ENCODE results near the gene KCNJ3. TPM values are rescaled to one million over a fixed set of nuclear protein-coding genes. Genes with fewer than 3 reads are reported as not detected.

KCNJ3 gene
- total RNA-seq, 1 experiment from 2014 or later = 0.11 TPM

GRCh38 chr2:154882725-154883124, 184.2 kb downstream of the KCNJ3 start:
- no peak overlapping the region for H3K4ac ChIP-seq (ENCODE audit: low read depth, low read length)
- H3K79me1 ChIP-seq (ENCODE audit: insufficient read depth, low read depth, low read length, poor library complexity, severe bottlenecking) = no peaks in the 10 kb centered on the region
- no peak for DNase-seq
- no peak overlapping the region for H4K8ac ChIP-seq (replicated peaks; ENCODE audit: insufficient read length, low read depth, low read length)
- H3K23ac ChIP-seq (ENCODE audit: insufficient read length, low read depth, low read length) = no peak overlapping the region
- H4K5ac ChIP-seq (ENCODE audit: insufficient read length, low read depth, low read length) = no peak overlapping the region
- peaks cover 4 to 8% of the 10 kb centered on the region in 2 experiments; a peak in 3 of 5 replicates for H3K9me3 Mint-ChIP-seq
- no peaks in the 10 kb centered on the region for H3K79me2 ChIP-seq (ENCODE audit: insufficient read depth, low read length)
- H3K27ac ChIP-seq (ENCODE audit: insufficient read length, low read depth, low read length) = no peak overlapping the region
- H2BK20ac ChIP-seq (ENCODE audit: low read depth, low read length, poor library complexity, severe bottlenecking) = no peak overlapping the region
- no peaks in the 10 kb centered on the region; the same call in 1 of the 2 replicates for H3K27me3 Mint-ChIP-seq (ENCODE audit: low read depth)
- no peak overlapping the region for H3K4me3 Mint-ChIP-seq
- H3K9ac ChIP-seq (ENCODE audit: extremely low read depth, insufficient read length, low read length) = no peak overlapping the region
- H3K14ac ChIP-seq (ENCODE audit: insufficient read depth, low read length) = no peak overlapping the region
- no peak overlapping the region for H2BK12ac ChIP-seq (ENCODE audit: insufficient read length, low read depth, low read length)
- no peaks in the 10 kb centered on the region for H3K23me2 ChIP-seq (ENCODE audit: insufficient read length, low read depth, low read length, poor library complexity, severe bottlenecking)
- H4K91ac ChIP-seq (ENCODE audit: insufficient read length, low read depth, low read length) = no peak overlapping the region
- H2BK120ac ChIP-seq (ENCODE audit: low read depth, low read length, poor library complexity, severe bottlenecking) = no peak overlapping the region
- peaks cover 0 to 5% (median 2%) of the 10 kb centered on the region in 3 experiments; a peak in 2 of 7 replicates for H3K36me3 Mint-ChIP-seq (ENCODE audit: insufficient read depth in 1 of 3, low read depth in 3 of 3)
- H3K27ac Mint-ChIP-seq = no peak overlapping the region
- no peak overlapping the region for H2BK5ac ChIP-seq (ENCODE audit: insufficient read length, low read length)
- no peaks in the 10 kb centered on the region for H3K9me3 ChIP-seq (ENCODE audit: control insufficient read depth, low read depth, low read length)
- WGBS (ENCODE audit: extremely low coverage, insufficient read length, low lambda C conversion rate) = no CpG with 5 or more reads among the region's 3 CpGs
- H3K4me1 Mint-ChIP-seq = no peaks in the 10 kb centered on the region
- H2AK5ac ChIP-seq (ENCODE audit: insufficient read length, low read length) = no peak overlapping the region
- TF ChIP-seq CTCF (conservative IDR thresholded peaks at IDR 0.05) = no peak
- H3T11ph ChIP-seq (ENCODE audit: low read length) = no peak overlapping the region
- H3K27me3 ChIP-seq (ENCODE audit: insufficient read depth, low read length) = no peaks in the 10 kb centered on the region
- no peak overlapping the region for H2AFZ ChIP-seq (ENCODE audit: low read length)
- no peaks in the 10 kb centered on the region for H4K20me1 ChIP-seq (ENCODE audit: control insufficient read depth, insufficient read depth, insufficient read length)
- H3K56ac ChIP-seq (ENCODE audit: insufficient read length, low read depth, low read length) = no peak overlapping the region
- no peak overlapping the region for H3K4me2 ChIP-seq (ENCODE audit: insufficient read depth, insufficient read length, low read length)
- no peak overlapping the region for H3K18ac ChIP-seq (ENCODE audit: insufficient read length, low read depth, low read length)
- H2BK15ac ChIP-seq (ENCODE audit: low read depth, low read length) = no peak overlapping the region
- H3K4me1 ChIP-seq (ENCODE audit: insufficient read depth, low read length) = no peaks in the 10 kb centered on the region
